ENCODE results near the gene CHPF.

The CHPF gene

GRCh38 chr2:219511547-219512325, 31.9 kb downstream of the CHPF start:
- Histone ChIP-seq H3K27ac (replicated peaks; ENCODE audit: low read length) (no peak overlapping the region), H2AK5ac (ENCODE audit: low read depth, low read length) (peak overlapping the region; percentile 82), H3K14ac (ENCODE audit: low read length) (no peak overlapping the region), H2AFZ (ENCODE audit: low read length) (no peak overlapping the region), H3K27me3 (ENCODE audit: control insufficient read depth in 3 of 3, insufficient read depth in 3 of 3, low read depth in 1 of 3, low read length in 3 of 3) (peaks cover 0 to 58% (median 40%) of the 10 kb centered on the region in 3 experiments), H3K9me3 (replicated peaks in 1 of 2; ENCODE audit: control insufficient read depth in 2 of 2, insufficient read depth in 1 of 2, low read depth in 1 of 2, low read length in 2 of 2) (peaks cover 0 to 2% of the 10 kb centered on the region in 2 donors), H2BK5ac (ENCODE audit: low read length) (no peak overlapping the region), H3K79me1 (ENCODE audit: low read depth, low read length) (no peaks in the 10 kb centered on the region), H3K23ac (ENCODE audit: low read depth, low read length, poor library complexity) (no peak overlapping the region), H3K4ac (ENCODE audit: low read length) (no peak overlapping the region), H3K4me1 (ENCODE audit: control insufficient read depth in 2 of 2, insufficient read depth in 1 of 2, low read depth in 1 of 2, low read length in 2 of 2) (peaks cover 39 to 57% of the 10 kb centered on the region in 2 donors), H4K91ac (ENCODE audit: low read depth, low read length, poor library complexity) (no peak overlapping the region), H3K18ac (ENCODE audit: low read length) (peak overlapping the region; percentile 52), H3K4me2 (ENCODE audit: insufficient read depth, low read length, poor library complexity, severe bottlenecking) (no peak overlapping the region), H3K9ac (ENCODE audit: low read depth, low read length, poor library complexity) (no peak overlapping the region), H2BK12ac (ENCODE audit: low read length) (no peak overlapping the region), H2BK15ac (ENCODE audit: low read length) (peak overlapping the region; percentile 94), H3K36me3 (replicated peaks in 1 of 2; ENCODE audit: control insufficient read depth in 2 of 2, insufficient read depth in 2 of 2, low read length in 2 of 2) (no peaks in the 10 kb centered on the region), H2BK120ac (ENCODE audit: low read depth, low read length) (peak overlapping the region; percentile 28), H3K4me3 (ENCODE audit: low read length in 2 of 2) (no peak overlapping the region), H4K8ac (ENCODE audit: low read depth, low read length) (no peak overlapping the region)
- WGBS, 2 donors (ENCODE audit: extremely low coverage in 2 of 2, insufficient read length in 2 of 2, insufficient replicate concordance in 1 of 2), result no CpG with 5 or more reads among the region's 15 CpGs
- DNase-seq (ENCODE audit: low spot score), result no peak

DNA sequence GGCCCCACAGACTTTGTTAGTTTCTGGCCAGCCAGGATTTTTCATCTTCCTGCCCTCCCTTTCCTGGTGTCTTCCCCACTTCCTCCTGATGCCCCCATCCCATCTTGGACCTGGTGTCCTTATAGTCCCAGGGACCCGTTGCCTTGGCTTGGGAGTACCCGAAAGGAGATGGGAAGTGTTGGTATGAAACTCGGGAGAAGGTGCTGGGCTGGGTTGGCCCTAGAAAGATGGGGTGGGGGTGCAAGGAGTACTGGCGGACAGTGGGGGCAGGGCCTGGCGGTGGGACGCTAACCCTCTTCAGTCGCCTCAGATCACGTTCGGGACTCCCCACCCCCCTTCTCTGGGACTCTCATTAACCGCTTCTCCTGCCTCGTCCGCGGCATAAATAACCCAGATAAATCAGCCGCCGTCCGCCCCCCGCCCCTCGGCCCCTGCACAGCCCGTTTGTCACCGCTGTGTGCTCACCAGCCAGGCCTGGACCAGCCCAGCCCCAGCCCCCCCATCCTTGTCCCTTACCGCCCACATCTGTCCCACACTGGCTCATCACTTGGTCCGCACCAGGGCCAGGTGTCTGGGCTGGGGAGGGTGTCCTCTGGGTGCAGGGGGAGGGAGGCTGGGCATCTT, 33.0 kb downstream of the CHPF start:
- H3K9ac ChIP-seq (ENCODE audit: low read depth, low read length, poor library complexity), result peak overlapping the region; percentile 63
- no peak overlapping the region for H3K4me3 ChIP-seq (ENCODE audit: low read length in 2 of 2)
- peaks cover 0 to 47% (median 38%) of the 10 kb centered on the region in 3 experiments for H3K27me3 ChIP-seq (ENCODE audit: control insufficient read depth in 3 of 3, insufficient read depth in 3 of 3, low read depth in 1 of 3, low read length in 3 of 3)
- no peak overlapping the region for H4K8ac ChIP-seq (ENCODE audit: low read depth, low read length)
- peak overlapping the region; percentile 93 for H3K23ac ChIP-seq (ENCODE audit: low read depth, low read length, poor library complexity)
- H3K79me1 ChIP-seq (ENCODE audit: low read depth, low read length), result no peaks in the 10 kb centered on the region
- peak overlapping the region; percentile 93 for H2BK12ac ChIP-seq (ENCODE audit: low read length)
- H3K4me1 ChIP-seq (ENCODE audit: control insufficient read depth in 2 of 2, insufficient read depth in 1 of 2, low read depth in 1 of 2, low read length in 2 of 2), result peaks cover 38 to 59% of the 10 kb centered on the region in 2 donors
- H3K4ac ChIP-seq (ENCODE audit: low read length), result peak overlapping the region; percentile 97
- no peak overlapping the region for H3K14ac ChIP-seq (ENCODE audit: low read length)
- H3K36me3 ChIP-seq (replicated peaks in 1 of 2; ENCODE audit: control insufficient read depth in 2 of 2, insufficient read depth in 2 of 2, low read length in 2 of 2), result peaks cover 0 to 5% of the 10 kb centered on the region in 2 donors
- H2BK120ac ChIP-seq (ENCODE audit: low read depth, low read length), result peak overlapping the region; percentile 98
- H2BK5ac ChIP-seq (ENCODE audit: low read length), result peak overlapping the region; percentile 21
- H3K27ac ChIP-seq (replicated peaks; ENCODE audit: low read length), result no peak overlapping the region
- H3K4me2 ChIP-seq (ENCODE audit: insufficient read depth, low read length, poor library complexity, severe bottlenecking), result peak overlapping the region; percentile 14
- H2AFZ ChIP-seq (ENCODE audit: low read length), result peak overlapping the region; percentile 72
- H4K91ac ChIP-seq (ENCODE audit: low read depth, low read length, poor library complexity), result no peak overlapping the region
- H3K18ac ChIP-seq (ENCODE audit: low read length), result peak overlapping the region; percentile 85
- peak overlapping the region; percentile 94 for H2AK5ac ChIP-seq (ENCODE audit: low read depth, low read length)
- WGBS, 2 donors (ENCODE audit: extremely low coverage in 2 of 2, insufficient read length in 2 of 2, insufficient replicate concordance in 1 of 2), result no CpG with 5 or more reads among the region's 22 CpGs
- no peak for DNase-seq (ENCODE audit: low spot score)
- H2BK15ac ChIP-seq (ENCODE audit: low read length), result peak overlapping the region; percentile 94
- H3K9me3 ChIP-seq (replicated peaks in 1 of 2; ENCODE audit: control insufficient read depth in 2 of 2, insufficient read depth in 1 of 2, low read depth in 1 of 2, low read length in 2 of 2), result peaks cover 0 to 2% of the 10 kb centered on the region in 2 donors

DNA sequence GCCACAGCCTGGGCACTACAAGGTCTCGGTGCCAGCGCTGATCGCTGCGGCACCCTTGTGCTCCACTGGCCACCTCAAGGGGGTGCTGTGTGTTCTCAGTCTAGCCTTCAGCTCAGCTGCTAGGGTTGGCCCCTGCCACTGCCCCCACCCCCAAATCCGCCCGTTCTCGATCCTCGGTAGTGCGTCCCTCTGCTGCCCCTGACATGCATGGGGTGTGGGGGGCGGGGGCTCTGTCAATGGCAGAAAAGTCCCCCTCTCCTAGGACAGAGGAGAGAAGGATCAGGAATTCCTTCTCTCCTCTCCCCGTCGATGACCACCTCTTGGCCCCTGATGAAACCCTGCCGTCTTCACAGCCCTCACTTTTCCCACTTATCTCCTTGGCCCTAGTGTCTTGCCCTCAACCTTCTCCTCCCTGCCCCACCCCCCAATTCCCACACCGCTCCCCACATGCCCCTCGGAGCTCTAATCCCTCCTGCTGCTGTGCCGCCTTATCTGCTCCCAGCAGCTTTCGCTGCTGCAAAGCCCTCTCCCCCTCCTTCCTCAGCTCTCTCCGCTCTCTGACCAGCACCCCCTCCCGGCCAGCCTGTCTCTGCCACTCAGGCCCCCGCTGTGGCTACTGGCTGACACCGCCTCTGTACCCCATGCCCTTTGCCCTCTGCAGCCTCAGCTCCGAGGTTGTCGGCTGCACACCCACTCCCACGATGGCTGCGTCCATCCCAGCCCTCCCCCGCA, 33.7 kb downstream of the CHPF start:
- peak overlapping the region; percentile 19 for H3K4ac ChIP-seq (ENCODE audit: low read length)
- H3K23ac ChIP-seq (ENCODE audit: low read depth, low read length, poor library complexity), result peak overlapping the region; percentile 93
- no peaks in the 10 kb centered on the region for H3K79me1 ChIP-seq (ENCODE audit: low read depth, low read length)
- H3K4me2 ChIP-seq (ENCODE audit: insufficient read depth, low read length, poor library complexity, severe bottlenecking), result peak overlapping the region; percentile 93
- H4K91ac ChIP-seq (ENCODE audit: low read depth, low read length, poor library complexity), result no peak overlapping the region
- H2BK12ac ChIP-seq (ENCODE audit: low read length), result no peak overlapping the region
- no CpG with 5 or more reads among the region's 26 CpGs for WGBS, 2 donors (ENCODE audit: extremely low coverage in 2 of 2, insufficient read length in 2 of 2, insufficient replicate concordance in 1 of 2)
- peak overlapping the region; percentile 98 for H2BK120ac ChIP-seq (ENCODE audit: low read depth, low read length)
- no peak overlapping the region for H3K27ac ChIP-seq (replicated peaks; ENCODE audit: low read length)
- H3K9me3 ChIP-seq (replicated peaks in 1 of 2; ENCODE audit: control insufficient read depth in 2 of 2, insufficient read depth in 1 of 2, low read depth in 1 of 2, low read length in 2 of 2), result peaks cover 0 to 2% of the 10 kb centered on the region in 2 donors
- peak overlapping the region; percentile 94 for H2AK5ac ChIP-seq (ENCODE audit: low read depth, low read length)
- no peak for DNase-seq (ENCODE audit: low spot score)
- H3K14ac ChIP-seq (ENCODE audit: low read length), result no peak overlapping the region
- H3K27me3 ChIP-seq (ENCODE audit: control insufficient read depth in 3 of 3, insufficient read depth in 3 of 3, low read depth in 1 of 3, low read length in 3 of 3), result peaks cover 0 to 40% (median 33%) of the 10 kb centered on the region in 3 experiments
- H3K4me1 ChIP-seq (ENCODE audit: control insufficient read depth in 2 of 2, insufficient read depth in 1 of 2, low read depth in 1 of 2, low read length in 2 of 2), result peaks cover 38 to 59% of the 10 kb centered on the region in 2 donors
- no peak overlapping the region for H4K8ac ChIP-seq (ENCODE audit: low read depth, low read length)
- peak overlapping the region; percentile 94 for H2BK15ac ChIP-seq (ENCODE audit: low read length)
- peak overlapping the region; percentile 21 for H2BK5ac ChIP-seq (ENCODE audit: low read length)
- H2AFZ ChIP-seq (ENCODE audit: low read length), result peak overlapping the region; percentile 72
- peaks cover 0 to 5% of the 10 kb centered on the region in 2 donors for H3K36me3 ChIP-seq (replicated peaks in 1 of 2; ENCODE audit: control insufficient read depth in 2 of 2, insufficient read depth in 2 of 2, low read length in 2 of 2)
- peak overlapping the region; percentile 30 to 79 for H3K4me3 ChIP-seq (ENCODE audit: low read length in 2 of 2)
- H3K9ac ChIP-seq (ENCODE audit: low read depth, low read length, poor library complexity), result peak overlapping the region; percentile 75
- H3K18ac ChIP-seq (ENCODE audit: low read length), result peak overlapping the region; percentile 85
